GM19099 (cell line): Measurements from ENCODE around the gene FAM234A.

ENCODE experiments used
- POLR2A ChIP-seq: IDR thresholded peaks from 3 replicates; pipeline ENCODE4 v1.6.1; 2011; ENCODE audit warnings: low read depth; ENCODE audit not compliant: insufficient read length; ENCODE audit errors: extremely low read depth

FAM234A gene

DNA sequence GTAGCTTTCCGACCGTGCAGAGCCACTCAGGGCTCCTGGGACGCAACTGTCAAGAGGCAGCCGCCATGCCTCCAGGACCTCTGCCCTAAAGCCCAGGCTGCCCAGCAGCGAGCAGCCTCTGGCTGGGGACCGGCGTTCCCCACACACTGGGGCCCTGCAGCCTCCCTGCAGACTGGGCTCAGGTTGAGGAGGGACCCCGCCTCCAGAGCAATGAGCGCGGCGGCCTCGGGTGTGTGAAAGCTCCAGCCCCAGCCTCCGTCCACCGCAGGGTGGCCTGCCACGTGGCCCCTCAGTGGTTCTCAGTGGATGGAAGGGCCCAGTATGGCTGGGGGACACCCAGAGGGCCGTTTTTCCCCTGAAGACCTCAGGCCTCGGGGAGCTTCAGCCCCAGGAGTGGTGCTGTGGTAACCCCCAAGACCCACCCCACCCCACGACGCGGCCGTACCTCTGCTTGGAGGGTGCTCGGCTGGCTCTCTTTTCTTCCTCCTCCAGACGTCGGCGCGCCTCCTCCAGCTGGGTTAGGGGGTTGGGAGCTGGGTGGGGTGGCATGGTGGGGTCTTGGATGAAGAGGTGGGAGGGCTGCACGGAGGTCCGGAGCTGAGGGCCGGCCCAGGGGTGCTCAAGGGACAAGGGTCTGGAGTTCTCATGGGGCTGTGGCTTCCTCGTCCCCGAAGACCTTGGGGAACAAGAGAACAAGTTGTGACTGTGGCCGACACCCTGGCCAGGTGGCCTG is 58.6 kb downstream of the FAM234A start:
- TF ChIP-seq POLR2A, result no peak

DNA sequence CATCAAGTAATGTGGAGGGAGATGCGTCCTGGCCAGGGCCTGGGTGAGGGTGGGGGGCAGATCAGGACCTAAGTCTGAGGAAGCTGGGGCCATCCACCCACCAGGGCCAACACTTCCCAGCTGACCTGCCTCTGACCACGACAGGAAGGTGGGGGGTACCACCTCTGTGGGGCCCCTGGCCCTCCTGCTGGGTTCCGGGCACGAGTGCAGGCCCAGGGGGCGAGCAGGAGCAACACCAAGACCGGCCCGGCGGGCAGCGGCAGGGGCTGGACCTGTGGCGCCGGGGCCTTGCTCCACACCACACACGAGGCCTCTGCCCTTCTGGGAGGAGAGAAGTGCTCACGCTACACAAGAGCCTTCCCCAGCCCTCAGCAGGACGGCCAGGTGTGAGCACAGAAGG is 61.7 kb downstream of the FAM234A start:
- no peak for TF ChIP-seq POLR2A

DNA sequence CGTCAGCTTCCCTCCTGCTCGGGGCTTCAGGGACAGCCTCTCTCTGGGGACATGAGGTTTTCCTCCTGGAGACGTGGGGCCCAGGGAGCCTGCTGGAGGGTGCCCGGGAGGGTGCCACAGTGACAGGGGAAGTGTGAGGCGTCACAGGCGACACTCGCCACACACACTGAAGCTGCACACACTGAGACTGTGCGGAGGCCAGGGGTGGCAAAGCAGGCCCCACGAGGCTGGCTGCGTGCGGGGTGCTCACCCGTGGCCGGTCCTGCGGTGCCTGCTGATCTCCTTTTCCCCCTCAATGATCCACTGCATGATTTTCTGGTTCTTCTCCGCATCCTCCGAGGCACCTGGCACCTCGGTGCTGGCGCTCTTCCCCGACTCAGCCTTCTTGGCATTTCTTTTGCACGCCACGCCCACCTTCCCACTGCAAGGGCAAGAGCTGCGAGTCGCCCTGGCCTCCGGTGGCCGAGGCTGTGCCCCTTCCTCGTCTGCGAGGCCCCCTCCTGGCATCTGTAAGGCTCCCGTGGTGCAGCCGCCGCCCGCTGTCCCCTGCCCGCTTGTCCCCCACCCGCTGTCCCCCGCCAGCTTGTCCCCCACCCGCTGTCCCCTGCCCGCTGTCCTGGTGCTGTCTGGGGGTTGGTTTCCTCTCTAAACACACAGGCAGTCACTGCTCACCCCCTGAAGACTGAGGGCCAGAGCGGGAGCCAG is 62.3 kb downstream of the FAM234A start:
- TF ChIP-seq POLR2A, result no peak

DNA sequence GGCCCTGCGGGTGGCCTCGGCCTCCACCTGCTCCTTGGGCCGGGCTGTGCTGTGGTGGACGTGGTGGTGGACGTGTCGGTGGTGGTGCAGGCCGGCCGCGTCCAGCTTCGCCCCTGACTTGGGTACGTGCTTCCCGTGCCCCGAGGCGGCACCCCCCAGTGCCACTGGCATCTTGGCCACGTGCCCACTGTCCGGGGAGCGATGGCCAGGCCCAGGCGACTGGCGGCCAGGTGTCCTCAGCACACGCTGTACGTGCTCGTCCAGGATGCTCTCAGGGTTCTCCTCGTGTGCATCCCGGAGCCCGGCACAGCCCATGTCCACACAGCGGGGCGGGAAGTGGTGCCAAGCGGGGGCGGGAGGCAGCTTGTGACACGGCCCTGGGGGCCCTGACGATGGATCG is 63.2 kb downstream of the FAM234A start:
- no peak for TF ChIP-seq POLR2A

DNA sequence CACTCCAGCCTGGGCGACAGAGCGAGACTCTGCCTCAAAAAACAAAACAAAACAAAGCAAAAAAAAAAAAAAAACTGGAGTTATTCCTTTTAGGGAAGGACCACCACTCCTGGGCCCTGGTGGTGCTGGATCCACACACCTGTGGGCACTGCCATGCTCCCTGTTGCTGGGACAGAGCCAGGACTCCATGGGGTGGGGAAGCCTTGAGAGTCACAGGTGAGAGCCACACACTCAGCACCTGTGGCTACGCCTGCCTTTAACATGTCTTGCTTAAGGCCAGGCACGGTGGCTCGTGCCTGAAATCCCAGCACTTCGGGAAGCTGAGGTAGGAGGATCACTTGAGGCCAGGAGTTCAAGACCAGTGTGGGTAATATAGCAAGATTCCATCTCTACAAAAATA is 66.6 kb downstream of the FAM234A start:
- TF ChIP-seq POLR2A, result no peak

DNA sequence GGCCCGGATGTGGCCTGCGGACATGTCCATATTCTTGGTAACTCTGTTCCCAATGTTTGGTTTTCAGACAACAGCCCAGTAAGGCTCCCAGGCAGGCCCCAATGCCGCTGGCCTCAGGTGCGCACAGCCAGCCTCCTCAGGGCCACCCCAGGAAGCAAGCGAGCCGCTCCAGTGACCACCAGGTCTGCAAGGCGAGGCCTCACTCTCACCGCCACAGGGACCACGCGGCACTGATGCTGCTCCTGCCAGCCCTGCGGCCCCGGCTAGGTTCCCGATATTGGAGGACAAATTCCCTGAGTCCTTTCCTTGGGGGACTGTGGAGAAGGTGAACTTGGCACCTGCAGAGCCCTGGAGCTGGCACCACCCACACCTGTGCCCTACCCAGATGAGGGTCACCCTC is 67.3 kb downstream of the FAM234A start:
- no peak for TF ChIP-seq POLR2A

DNA sequence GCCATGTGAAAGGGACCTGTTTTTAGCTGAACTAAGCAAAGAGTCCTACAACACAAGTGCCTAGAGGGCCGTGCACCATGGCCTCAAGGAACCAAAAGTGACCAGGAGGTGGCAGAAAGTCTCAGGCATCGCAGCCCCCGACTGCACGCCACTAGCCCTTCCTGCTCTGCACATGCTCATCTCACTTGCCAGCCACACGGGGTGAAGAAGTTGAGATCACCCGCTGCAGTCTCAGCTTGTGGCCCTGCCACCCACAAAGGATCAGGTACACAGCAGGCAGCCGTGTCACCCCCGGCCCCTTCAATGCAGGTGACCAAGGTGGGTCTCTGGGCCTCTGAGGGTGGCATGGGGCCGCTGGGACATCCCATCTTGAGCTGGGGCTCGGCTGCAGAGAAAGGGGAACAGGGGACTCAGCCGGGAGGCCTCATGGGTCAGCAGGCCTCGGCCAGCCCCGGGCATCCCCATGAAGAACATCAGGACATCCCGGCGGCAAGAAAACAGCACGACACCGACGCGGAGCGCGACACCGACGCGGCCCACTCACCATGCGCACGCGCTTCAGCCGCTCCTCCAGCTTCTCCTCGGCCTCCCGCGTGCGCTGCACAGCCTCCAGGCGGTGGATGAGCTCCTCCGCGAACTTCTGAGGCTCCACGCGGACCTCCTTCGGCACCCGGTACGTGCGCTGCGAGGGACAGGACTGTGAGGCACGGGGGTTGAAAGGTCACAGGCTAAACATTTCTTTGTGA is 69.3 kb downstream of the FAM234A start:
- no peak for TF ChIP-seq POLR2A

DNA sequence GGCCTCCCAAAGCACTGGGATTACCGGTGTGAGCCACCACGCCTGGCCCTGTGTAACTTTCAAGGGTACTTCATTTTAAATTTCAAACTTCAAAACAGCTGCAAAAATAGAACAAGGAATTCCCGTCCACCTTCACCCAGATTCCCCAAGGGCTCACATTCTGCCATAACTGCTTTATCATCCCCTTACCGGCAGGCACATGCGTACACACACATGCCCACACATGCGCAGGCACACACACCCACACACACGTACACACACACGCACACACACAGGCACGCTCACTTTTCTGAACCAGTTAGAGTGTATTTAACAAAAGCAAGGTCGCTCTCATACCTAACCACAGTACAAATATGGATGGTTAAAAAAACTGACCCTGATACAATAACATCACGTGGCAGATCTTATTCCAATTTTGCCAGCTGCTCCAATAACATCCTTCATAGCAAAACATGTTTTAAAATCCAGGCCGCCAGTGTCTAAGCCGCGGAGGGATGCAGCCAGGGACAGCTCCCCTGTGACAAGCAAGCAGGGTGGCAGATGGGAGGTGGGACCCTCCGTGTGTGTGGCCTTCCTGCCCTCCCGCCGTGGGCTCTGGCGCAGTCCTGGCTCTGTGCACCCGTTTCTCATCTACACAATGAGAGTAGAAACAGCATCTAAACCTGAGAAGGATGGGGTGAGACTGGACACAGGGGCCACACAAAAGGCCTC is 71.5 kb downstream of the FAM234A start:
- no peak for TF ChIP-seq POLR2A

DNA sequence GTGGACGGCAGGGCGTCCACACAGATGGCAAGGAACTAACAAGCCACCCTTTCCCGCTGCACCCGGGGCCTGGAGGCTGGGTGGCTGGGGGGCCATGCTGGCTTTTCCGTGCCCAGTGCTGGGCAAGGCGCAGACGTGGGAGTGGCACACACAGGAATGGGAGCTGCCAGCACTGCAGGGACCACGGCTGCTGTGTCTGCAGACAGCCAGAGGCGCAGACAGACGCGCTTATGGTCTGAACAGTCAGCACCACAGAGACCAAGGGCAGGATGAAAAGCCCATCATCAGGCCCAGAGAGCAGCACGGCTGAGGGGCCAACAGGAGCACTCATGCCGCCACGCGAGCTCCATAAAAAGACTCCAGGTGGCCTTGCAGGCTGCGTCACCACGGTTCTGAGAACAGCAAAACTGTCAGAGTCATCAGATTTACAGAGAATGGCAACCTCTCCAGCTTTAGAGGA is 72.3 kb downstream of the FAM234A start:
- no peak for TF ChIP-seq POLR2A

DNA sequence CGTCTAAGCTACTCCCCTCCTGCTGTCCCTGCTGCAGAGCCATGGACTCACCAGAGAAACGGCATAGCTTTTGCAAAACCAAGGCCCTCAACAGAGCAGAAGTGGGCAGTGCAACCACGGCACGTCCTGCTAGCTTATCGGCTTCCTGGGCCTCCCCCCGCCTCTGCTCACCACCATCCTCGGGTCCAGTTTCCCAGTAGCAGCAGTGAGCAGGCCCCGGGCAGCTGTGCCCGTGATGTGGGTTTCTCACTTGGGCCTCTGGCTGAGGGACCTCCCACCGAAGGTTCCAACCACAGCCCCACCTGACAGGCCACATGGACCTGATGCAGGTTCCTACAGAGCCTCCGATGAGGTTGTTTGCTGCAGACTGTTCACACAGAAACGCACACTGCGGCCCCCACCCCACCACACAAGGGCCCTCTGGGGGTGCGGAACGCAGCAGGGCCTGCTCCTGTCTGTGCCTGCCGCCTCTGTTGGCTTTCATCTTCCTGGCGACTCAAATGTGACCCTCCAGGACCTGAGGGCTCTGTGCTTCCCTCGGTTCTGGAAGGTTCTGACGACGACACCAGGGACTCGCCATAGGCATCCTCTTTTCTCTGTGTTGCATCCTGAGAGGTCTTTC is 73.2 kb downstream of the FAM234A start:
- TF ChIP-seq POLR2A, result no peak

DNA sequence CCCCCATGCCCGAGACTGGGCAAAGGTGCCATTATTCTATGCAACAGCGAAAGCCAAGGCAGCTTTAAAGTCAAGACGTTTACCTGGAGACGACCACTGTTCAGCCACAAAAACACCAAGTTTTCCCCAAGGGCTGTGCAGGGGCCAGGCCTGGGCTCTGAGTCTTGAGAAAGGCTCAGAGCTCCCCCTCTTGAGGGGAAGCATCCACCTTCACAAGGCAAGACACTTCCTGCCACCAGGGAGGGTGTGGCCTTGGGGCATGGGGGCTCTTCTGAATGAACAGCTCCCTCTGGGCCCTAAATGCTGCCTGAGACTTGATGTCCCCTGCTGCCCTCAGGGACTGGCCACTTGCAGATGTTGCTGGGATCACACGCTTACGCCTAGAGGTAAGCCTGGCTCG is 74.9 kb downstream of the FAM234A start:
- no peak for TF ChIP-seq POLR2A

DNA sequence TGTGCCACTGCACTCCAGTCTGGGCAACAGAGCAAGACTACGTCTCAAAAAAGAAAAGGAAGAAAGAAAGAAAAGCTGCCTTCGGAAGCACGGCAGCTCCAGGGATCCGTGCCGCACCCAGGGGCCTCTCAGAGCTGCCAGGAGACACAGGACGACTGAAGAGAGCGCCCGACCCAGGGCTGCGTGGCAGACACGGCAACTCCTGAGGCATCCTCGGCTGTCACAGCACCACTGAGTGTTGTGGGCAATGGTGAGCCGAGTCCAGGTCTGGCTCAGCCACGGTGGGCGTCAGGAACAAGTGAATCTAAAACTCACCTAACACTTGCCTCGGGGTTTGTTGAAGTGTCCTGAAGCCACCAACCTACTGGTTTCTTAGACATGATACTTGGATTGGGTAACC is 77.1 kb downstream of the FAM234A start:
- no peak for TF ChIP-seq POLR2A

DNA sequence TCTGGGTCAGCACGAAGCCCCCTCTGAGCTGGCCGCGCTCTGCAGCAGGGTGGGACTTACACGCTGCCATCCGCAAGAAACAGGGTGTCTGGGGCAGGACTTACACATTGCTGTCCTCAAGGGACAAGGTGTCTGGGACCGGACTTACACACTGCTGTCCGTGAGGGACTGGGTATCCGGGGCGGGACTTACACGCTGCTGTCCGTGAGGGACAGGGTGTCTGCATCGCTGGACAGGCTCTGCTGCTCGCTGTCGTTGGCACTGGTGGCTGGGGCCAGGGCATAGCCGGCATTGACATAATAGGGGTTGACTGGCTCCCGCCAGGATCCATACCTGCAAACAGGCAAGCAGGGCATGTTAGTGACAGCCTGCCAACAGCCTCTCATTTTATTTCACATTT is 79.7 kb downstream of the FAM234A start:
- TF ChIP-seq POLR2A, result no peak

DNA sequence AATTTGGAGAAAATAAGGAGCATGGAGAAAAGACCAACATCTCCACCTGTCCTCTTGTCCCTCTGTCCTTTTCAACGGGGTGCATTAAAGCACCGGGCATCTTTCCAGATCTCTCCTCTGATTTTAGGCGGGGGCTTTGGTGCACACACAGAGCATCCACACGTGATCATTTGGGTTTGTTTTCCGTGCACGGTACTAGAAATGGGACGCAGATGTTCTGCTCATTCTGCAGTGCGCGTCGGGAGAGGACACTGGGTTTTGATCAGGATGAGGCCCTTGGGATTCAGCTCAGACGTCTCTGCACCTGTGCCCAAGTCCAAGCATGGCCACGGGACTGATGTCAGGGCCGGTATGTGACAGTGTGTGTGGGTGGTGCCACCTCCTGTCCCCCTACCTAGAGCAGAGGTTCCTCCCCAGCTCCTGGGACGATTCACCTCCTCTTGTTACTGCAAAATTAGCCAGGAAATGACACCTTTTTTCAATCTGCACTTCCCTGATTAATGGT is 80.2 kb downstream of the FAM234A start:
- TF ChIP-seq POLR2A, result no peak
